ENCODE measurements around the gene COL23A1. TPM values are rescaled to one million over a fixed set of nuclear protein-coding genes. Genes with fewer than 3 reads are reported as not detected.

The COL23A1 gene
- total RNA-seq, 1 donor from 2014 or later, result 75.2 TPM

DNA sequence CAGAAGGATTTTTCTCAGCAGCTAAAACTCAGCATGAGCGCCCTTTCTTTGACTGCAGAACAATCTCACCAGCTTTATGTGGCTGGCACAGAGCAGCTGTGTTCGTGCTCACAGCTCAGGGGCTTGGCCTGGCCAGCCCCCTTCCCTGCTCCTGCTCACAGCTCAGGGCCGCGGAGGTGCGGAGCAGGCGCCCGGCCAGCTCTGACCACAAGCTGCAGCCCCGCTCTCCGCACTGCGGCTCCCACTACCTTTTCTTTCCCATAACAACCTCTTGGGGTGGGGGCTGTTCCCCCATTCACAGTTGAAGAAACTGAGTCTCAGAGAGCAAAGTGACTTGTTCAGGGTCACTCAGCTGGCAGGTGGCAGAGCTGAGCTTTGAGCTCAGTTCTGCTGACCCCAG, 323.6 kb downstream of the COL23A1 start:
- H3K36me3 Mint-ChIP-seq (ENCODE audit: low read depth, unreplicated experiment), result peaks cover 33% of the 10 kb centered on the region
- H3K27ac Mint-ChIP-seq (ENCODE audit: unreplicated experiment), result no peak overlapping the region
- TF ChIP-seq, protein P1, sequence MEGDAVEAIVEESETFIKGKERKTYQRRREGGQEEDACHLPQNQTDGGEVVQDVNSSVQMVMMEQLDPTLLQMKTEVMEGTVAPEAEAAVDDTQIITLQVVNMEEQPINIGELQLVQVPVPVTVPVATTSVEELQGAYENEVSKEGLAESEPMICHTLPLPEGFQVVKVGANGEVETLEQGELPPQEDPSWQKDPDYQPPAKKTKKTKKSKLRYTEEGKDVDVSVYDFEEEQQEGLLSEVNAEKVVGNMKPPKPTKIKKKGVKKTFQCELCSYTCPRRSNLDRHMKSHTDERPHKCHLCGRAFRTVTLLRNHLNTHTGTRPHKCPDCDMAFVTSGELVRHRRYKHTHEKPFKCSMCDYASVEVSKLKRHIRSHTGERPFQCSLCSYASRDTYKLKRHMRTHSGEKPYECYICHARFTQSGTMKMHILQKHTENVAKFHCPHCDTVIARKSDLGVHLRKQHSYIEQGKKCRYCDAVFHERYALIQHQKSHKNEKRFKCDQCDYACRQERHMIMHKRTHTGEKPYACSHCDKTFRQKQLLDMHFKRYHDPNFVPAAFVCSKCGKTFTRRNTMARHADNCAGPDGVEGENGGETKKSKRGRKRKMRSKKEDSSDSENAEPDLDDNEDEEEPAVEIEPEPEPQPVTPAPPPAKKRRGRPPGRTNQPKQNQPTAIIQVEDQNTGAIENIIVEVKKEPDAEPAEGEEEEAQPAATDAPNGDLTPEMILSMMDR (IDR thresholded peaks at IDR 0.05; ENCODE audit: unreplicated experiment), result no peak
- no peaks in the 10 kb centered on the region for H3K9me3 Mint-ChIP-seq (ENCODE audit: unreplicated experiment)
- peaks cover 17% of the 10 kb centered on the region for H3K27me3 Mint-ChIP-seq (ENCODE audit: unreplicated experiment)
- peak overlapping the region; percentile 25 for H3K4me3 Mint-ChIP-seq (ENCODE audit: unreplicated experiment)
- no peak for DNase-seq (ENCODE audit: low spot score)
- peaks cover 11% of the 10 kb centered on the region for H3K4me1 Mint-ChIP-seq (ENCODE audit: unreplicated experiment)

- Mint-ChIP-seq H3K27me3 (ENCODE audit: unreplicated experiment) (peaks cover 13% of the 10 kb centered on the region), H3K36me3 (ENCODE audit: low read depth, unreplicated experiment) (peaks cover 28% of the 10 kb centered on the region), H3K4me3 (ENCODE audit: unreplicated experiment) (no peak overlapping the region), H3K9me3 (ENCODE audit: unreplicated experiment) (no peaks in the 10 kb centered on the region), H3K27ac (ENCODE audit: unreplicated experiment) (no peak overlapping the region), H3K4me1 (ENCODE audit: unreplicated experiment) (peaks cover 8% of the 10 kb centered on the region)
- no peak for DNase-seq (ENCODE audit: low spot score)
- TF ChIP-seq, protein P1 (IDR thresholded peaks at IDR 0.05; ENCODE audit: unreplicated experiment), result no peak
Measured at GRCh38 chr5:178265746-178266145, 324.4 kb downstream of the COL23A1 start.

GRCh38 chr5:178264044-178264443, 326.1 kb downstream of the COL23A1 start:
- Mint-ChIP-seq H3K9me3 (ENCODE audit: unreplicated experiment) (no peaks in the 10 kb centered on the region), H3K4me3 (ENCODE audit: unreplicated experiment) (no peak overlapping the region), H3K36me3 (ENCODE audit: low read depth, unreplicated experiment) (peaks cover 20% of the 10 kb centered on the region), H3K27ac (ENCODE audit: unreplicated experiment) (no peak overlapping the region), H3K4me1 (ENCODE audit: unreplicated experiment) (peaks cover 8% of the 10 kb centered on the region), H3K27me3 (ENCODE audit: unreplicated experiment) (peaks cover 8% of the 10 kb centered on the region)
- TF ChIP-seq, protein P1 (IDR thresholded peaks at IDR 0.05; ENCODE audit: unreplicated experiment), result no peak
- DNase-seq (ENCODE audit: low spot score), result no peak

DNA sequence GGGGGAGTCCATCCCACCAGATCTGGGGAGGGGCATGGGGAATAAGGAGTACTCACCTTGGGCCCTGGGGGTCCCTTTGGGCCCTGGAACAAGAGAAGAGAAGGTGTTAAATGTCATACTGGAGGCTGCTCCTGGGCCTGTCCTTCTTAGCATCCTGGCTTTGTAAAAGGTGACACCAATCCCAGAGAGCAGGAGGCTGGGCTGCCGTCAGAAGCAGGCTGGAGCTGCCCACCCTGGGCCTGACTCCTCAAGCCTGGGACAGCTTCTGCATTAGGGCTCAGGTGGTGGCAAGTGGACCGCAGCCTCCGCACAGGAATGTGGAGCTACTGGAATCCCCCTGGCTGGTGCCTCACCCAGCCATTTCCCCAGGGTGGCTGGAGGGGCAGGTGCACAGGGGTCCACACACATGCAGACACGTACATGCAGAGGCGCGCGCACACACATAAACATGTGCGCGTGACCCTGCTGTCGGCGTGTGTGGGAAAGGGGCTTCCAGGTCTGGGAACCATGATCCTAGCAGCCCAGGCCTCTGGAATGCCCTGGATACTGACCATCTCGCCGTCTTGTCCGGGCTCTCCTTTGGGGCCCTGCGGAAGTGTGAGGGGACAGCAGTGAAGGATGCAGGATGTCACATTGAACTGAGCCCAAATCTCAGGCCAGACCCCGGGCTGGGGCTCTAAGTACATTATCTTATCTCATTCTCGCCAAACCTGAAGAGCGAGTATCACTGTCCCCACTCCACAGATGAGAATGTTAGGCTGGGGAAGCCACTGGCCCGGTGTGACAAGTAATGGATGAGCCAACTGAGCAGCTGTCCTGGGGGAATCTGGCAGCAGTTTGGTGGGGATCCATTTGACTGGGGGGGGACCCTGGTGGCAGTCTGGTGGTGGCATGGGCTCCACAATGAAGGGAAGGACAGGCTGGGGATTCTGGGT, 328.3 kb downstream of the COL23A1 start:
- Mint-ChIP-seq H3K4me3 (ENCODE audit: unreplicated experiment) (peak overlapping the region; percentile 59), H3K9me3 (ENCODE audit: unreplicated experiment) (no peaks in the 10 kb centered on the region), H3K4me1 (ENCODE audit: unreplicated experiment) (peaks cover 8% of the 10 kb centered on the region), H3K36me3 (ENCODE audit: low read depth, unreplicated experiment) (peaks cover 19% of the 10 kb centered on the region), H3K27ac (ENCODE audit: unreplicated experiment) (no peak overlapping the region), H3K27me3 (ENCODE audit: unreplicated experiment) (peaks cover 12% of the 10 kb centered on the region)
- TF ChIP-seq, protein P1 (IDR thresholded peaks at IDR 0.05; ENCODE audit: unreplicated experiment), result no peak
- DNase-seq (ENCODE audit: low spot score), result no peak
